NT2/D1 (cell line): ENCODE measurements around the gene CYP2A6.
"Not testable (repeated sequence)": the region's sequence is repeated elsewhere in the genome, so short reads cannot be mapped to it uniquely, and the experiment has no call there.

Experiments used
- SUZ12 ChIP-seq: IDR thresholded peaks from 2 replicates; pipeline ENCODE4 v1.6.1; 2011; ENCODE audit not compliant: insufficient read length, insufficient read depth; ENCODE audit errors: extremely low read depth
- YY1 ChIP-seq: IDR thresholded peaks from 2 replicates; pipeline ENCODE4 v1.6.1; 2011; ENCODE audit not compliant: insufficient read length, insufficient read depth
- ZNF274 ChIP-seq: IDR thresholded peaks from 2 replicates; pipeline ENCODE4 v1.6.1; 2011; ENCODE audit warnings: mild to moderate bottlenecking, low read depth, low read length

DNA sequence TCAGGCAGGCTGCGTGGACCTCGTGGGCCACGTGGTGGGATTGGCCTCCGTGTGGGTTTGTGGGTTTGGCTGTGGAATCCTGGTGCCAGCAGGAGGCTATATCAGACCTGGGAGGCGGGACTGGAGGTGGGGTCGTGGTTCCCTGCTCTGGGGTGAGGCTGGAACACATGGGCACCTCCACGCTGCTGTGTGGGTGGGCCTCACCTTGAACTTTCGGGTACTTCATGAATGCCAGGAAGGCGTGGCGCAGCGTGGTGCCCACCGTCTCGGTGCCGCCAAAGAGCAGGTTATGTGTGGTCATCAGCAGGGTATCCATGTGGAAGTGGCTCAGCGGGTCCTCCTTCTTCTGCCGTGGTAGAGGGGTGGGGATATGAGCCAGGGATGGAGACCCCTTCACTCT lies 25.3 kb downstream of the CYP2A6 start:
- TF ChIP-seq SUZ12, YY1, ZNF274: not testable (repeated sequence)
